HL-60 (cell line): Measurements from ENCODE around the gene HOXD8.

Experiments
- DNase-seq, 2 experiments: peaks; one replicate each; pipeline ENCODE4 v3.0.0-alpha.2; 2010 to 2020; ENCODE audit warnings: low read depth in 1 of 2, low spot score in 1 of 2
- H3K27ac ChIP-seq: fragments of 250-450 bp; sonication (Bioruptor Pico); replicated peaks from 2 replicates; pipeline ENCODE4 v1.5.1; 2020; ENCODE audit warnings: mild to moderate bottlenecking, moderate library complexity
- H3K27me3 ChIP-seq: fragments of 250-450 bp; sonication (Bioruptor Pico); 2 replicates; pipeline ENCODE4 v1.5.1; 2021; ENCODE audit warnings: mild to moderate bottlenecking, moderate library complexity; ENCODE audit not compliant: insufficient read depth, poor library complexity, severe bottlenecking
- H3K4me3 ChIP-seq: replicated peaks from 2 replicates; pipeline ENCODE4 v1.5.1; 2011; ENCODE audit warnings: mild to moderate bottlenecking, control low read depth, low read length; ENCODE audit not compliant: insufficient read depth
- CTCF ChIP-seq: IDR thresholded peaks from one replicate; pipeline ENCODE4 v1.5.1; 2011; ENCODE audit warnings: low read length, control low read depth, inconsistent platforms; ENCODE audit not compliant: insufficient read depth
- GABPA ChIP-seq: IDR thresholded peaks from 2 replicates; pipeline ENCODE4 v1.6.1; 2012; ENCODE audit warnings: low read depth
- POLR2AphosphoS5 ChIP-seq: IDR thresholded peaks from 2 replicates; pipeline ENCODE4 v1.6.1; 2012; ENCODE audit warnings: low read depth
- REST ChIP-seq: IDR thresholded peaks from 2 replicates; pipeline ENCODE4 v1.6.1; 2012; ENCODE audit warnings: low read depth; ENCODE audit not compliant: insufficient replicate concordance
- SPI1 ChIP-seq: IDR thresholded peaks from 2 replicates; pipeline ENCODE4 v1.6.1; 2012; ENCODE audit warnings: low read depth, mild to moderate bottlenecking, borderline replicate concordance
- long read RNA-seq: library from polyadenylated mRNA; unstranded; transcript quantifications from one replicate; pipeline ENCODE4 v2.0.0, GENCODE V29; 2020

Gene HOXD8
- long read RNA-seq: 0 reads

- no peak for DNase-seq
Observed at GRCh38 chr2:176128982-176129796, at the start of gene HOXD8. Gene HOXD8, plus strand, starts transcription at chr2:176129705. Its CDS starts 662 bp downstream, at chr2:176130367.

GRCh38 chr2:176079831-176080539, 49.5 kb upstream of the HOXD8 start:
- TF ChIP-seq REST (no peak), POLR2AphosphoS5 (no peak), CTCF (peak; percentile 63)
- peak overlapping the region; percentile 39 for H3K4me3 ChIP-seq
- peaks cover 83% of the 10 kb centered on the region for H3K27me3 ChIP-seq
- DNase-seq: peak in 1 of 2 experiments; percentile 52
- no peak overlapping the region for H3K27ac ChIP-seq

More at GRCh38 chr2:176128982-176129796, at the start of gene HOXD8:
- H3K4me3 ChIP-seq: 0 out of 2 replicates have a peak within 1 kb of the TSS, but pooled peaks have one; percentile 14
- no peak for TF ChIP-seq CTCF
- TF ChIP-seq GABPA: no peak
- no peak for TF ChIP-seq SPI1
- TF ChIP-seq REST: no peak
- H3K27ac ChIP-seq: no peak within 1 kb of the TSS
- H3K27me3 ChIP-seq: peaks cover 84% of the 10 kb centered on the region

GRCh38 chr2:176080540-176081375, 48.7 kb upstream of the HOXD8 start:
- peak overlapping the region; percentile 16 for H3K4me3 ChIP-seq
- H3K27ac ChIP-seq: no peak overlapping the region
- no peak for DNase-seq
- TF ChIP-seq CTCF (no peak), SPI1 (no peak), POLR2AphosphoS5 (no peak), GABPA (no peak), REST (no peak)
- peaks cover 83% of the 10 kb centered on the region for H3K27me3 ChIP-seq
